K562 (cell line): ENCODE data around the gene AP3B2. TPM values are rescaled to one million over a fixed set of nuclear protein-coding genes. Genes with fewer than 3 reads are reported as not detected.
A peak's percentile ranks its signal among the peaks of the same experiment; 100 is the strongest.

ENCODE experiments used
- CEBPZ ChIP-seq: fragments of 150-350 bp; IDR thresholded peaks from 2 replicates; pipeline ENCODE4 v1.6.1; 2014; ENCODE audit warnings: low read depth, mild to moderate bottlenecking, low read length, borderline replicate concordance
- CHD2 ChIP-seq: IDR thresholded peaks from 2 replicates; pipeline ENCODE4 v1.6.1; 2011; ENCODE audit warnings: low read depth, low read length
- CTCF ChIP-seq, 3 experiments: IDR thresholded peaks in 2 of 3; conservative IDR thresholded peaks in 1 of 3; 2 replicates each; pipeline ENCODE4 v1.5.1; 2011 to 2012; ENCODE audit warnings: low read length in 3 of 3, mild to moderate bottlenecking in 3 of 3, control low read depth in 2 of 3, improper control_type of control experiment in 1 of 3, inconsistent platforms in 1 of 3, low read depth in 1 of 3, mixed read lengths in 1 of 3, moderate library complexity in 1 of 3; ENCODE audit not compliant: insufficient read depth in 2 of 3
- DIDO1 ChIP-seq: fragments of 450-650 bp; IDR thresholded peaks from 2 replicates; pipeline ENCODE4 v1.6.1; 2016; ENCODE audit warnings: low read depth, missing biosample characterization, missing genetic modification characterization
- FOXA3 ChIP-seq, 2 experiments: fragments of 450-650 bp in 1 of 2; sonication (generic) in 1 of 2; formaldehyde crosslinking; IDR thresholded peaks in 1 of 2; conservative IDR thresholded peaks in 1 of 2; 2 replicates each; pipeline versions ENCODE4 v1.4.0 to v1.8.0; 2020 to 2022; ENCODE audit warnings: mild to moderate bottlenecking in 2 of 2, missing genetic modification reagents in 1 of 2
- LCOR ChIP-seq: sonication (generic); formaldehyde crosslinking; IDR thresholded peaks from 2 replicates; pipeline ENCODE4 v1.8.0; 2022; ENCODE audit warnings: mild to moderate bottlenecking, missing genetic modification reagents
- MLX ChIP-seq, 2 experiments: fragments of 450-650 bp in 1 of 2; sonication (generic) in 1 of 2; formaldehyde crosslinking; conservative IDR thresholded peaks; 2 replicates each; pipeline versions ENCODE4 v1.4.0 to v1.8.1; 2020 to 2022; ENCODE audit warnings: mild to moderate bottlenecking in 1 of 2, missing genetic modification reagents in 1 of 2
- NCOR1 ChIP-seq: fragments of 450-650 bp; IDR thresholded peaks from 2 replicates; pipeline ENCODE4 v1.6.1; 2016; ENCODE audit warnings: mild to moderate bottlenecking, moderate library complexity
- SMAD3 ChIP-seq: fragments of 450-650 bp; formaldehyde crosslinking; conservative IDR thresholded peaks from 2 replicates; pipeline ENCODE4 v1.4.0; 2020; ENCODE audit warnings: mild to moderate bottlenecking
- SP1 ChIP-seq: sonication (generic); formaldehyde crosslinking; IDR thresholded peaks from 2 replicates; pipeline ENCODE4 v1.8.1; 2022; ENCODE audit warnings: mild to moderate bottlenecking, missing genetic modification reagents
- TFE3 ChIP-seq: fragments of 450-650 bp; formaldehyde crosslinking; IDR thresholded peaks from 2 replicates; pipeline ENCODE4 v1.4.0; 2020; ENCODE audit warnings: mild to moderate bottlenecking, mixed read lengths
- THAP7 ChIP-seq: fragments of 250-450 bp; sonication (Bioruptor Pico); IDR thresholded peaks from 2 replicates; pipeline ENCODE4 v1.5.0; 2021
- ZNF699 ChIP-seq: fragments of 250-450 bp; sonication (Bioruptor Pico); IDR thresholded peaks from 2 replicates; pipeline ENCODE4 v1.8.0; 2021; ENCODE audit warnings: mild to moderate bottlenecking, moderate library complexity; ENCODE audit not compliant: insufficient replicate concordance
- polyA plus RNA-seq, 8 experiments: library from polyadenylated mRNA; depleted of rRNA in 4 of 8; stranded (reverse) in 5 of 8; unstranded in 3 of 8; fragments of >200 nt; fragmentation: Nextera tagmentation in 2 of 8; fragmentation: Illumina TruSeq in 1 of 8; extraction: Ambion mirVana in 2 of 8; extraction: Trizol in 1 of 8; gene quantifications; 2 replicates each; pipeline versions ENCODE4 v1.2.1 to v1.2.3, GENCODE V29; 2011 to 2014; ENCODE audit warnings: inconsistent platforms in 1 of 8, missing spikeins in 1 of 8
- total RNA-seq, 7 experiments: library from RNA; depleted of rRNA in 6 of 7; stranded (reverse); fragments of >200 nt in 6 of 7; fragmentation: Illumina TruSeq in 2 of 7; extraction: Trizol in 2 of 7; gene quantifications; 2 replicates each; pipeline versions ENCODE4 v1.2.1 to v1.2.3, GENCODE V29; 2011 to 2021; ENCODE audit warnings: low replicate concordance in 1 of 7

The AP3B2 gene
- total and polyA plus RNA-seq, 9 of the 15 experiments (the other 6 are each of a cell fraction or from before 2014, with no cell fraction given): 0.03 to 0.15 (median 0.10) TPM; not detected in 2

GRCh38 chr15:82647045-82647834, 62.4 kb downstream of the AP3B2 start, which contains the start of gene CPEB1 (continued):
- TF ChIP-seq CEBPZ (no peak), NCOR1 (peak; percentile 63; the same call in 1 of the 2 replicates), LCOR (CRISPR knock-in tag) (no peak), FOXA3 (CRISPR knock-in tag; conservative IDR thresholded peaks at IDR 0.05 in 1 of 2, IDR thresholded peaks at IDR 0.05 in 1 of 2) (no peak), SP1 (CRISPR knock-in tag) (peak; percentile 62; the same call in 1 of the 2 replicates), ZNF699 (no peak), TFE3 (peak; percentile 91), THAP7 (CRISPR knock-in tag) (no peak), SMAD3 (no peak), DIDO1 (tag) (no peak), CTCF (IDR thresholded peaks at IDR 0.05 in 2 of 3, conservative IDR thresholded peaks at IDR 0.05 in 1 of 3; ENCODE audit: insufficient read depth in 2 of 3, low read depth in 1 of 3, low read length in 3 of 3) (peak; percentile 32 to 44 (median 42); a peak in 5 of 6 replicates), CHD2 (no peak; the same call in 1 of the 2 replicates), MLX (CRISPR knock-in tag; conservative IDR thresholded peaks at IDR 0.05) (0 out of 4 replicates have a peak, but pooled peaks of 1 of the 2 experiments have one; percentile 54)
